Upper lobe of left lung (tissue), 6 donors: Measurements from ENCODE around the gene GPC5. TPM values are rescaled to one million over a fixed set of nuclear protein-coding genes. Genes with fewer than 3 reads are reported as not detected.

Experiments
- ATAC-seq, 2 donors: fragments of 200-7000 bp; cut with Tn5 transposase; one replicate each; pipeline ENCODE4 v1.9.1; 2022; ENCODE audit warnings: mild to moderate bottlenecking in 2 of 2, moderate library complexity in 2 of 2; ENCODE audit not compliant: low FRiP score in 2 of 2
- DNase-seq, 2 donors: peaks; one replicate each; pipeline ENCODE4 v3.0.0-alpha.2; 2019 to 2020
- H3K27ac ChIP-seq, 4 donors: fragments of 200-600 bp; sonication (generic); one replicate each; pipeline ENCODE4 v1.5.1; 2016 to 2019
- H3K27me3 ChIP-seq, 4 donors: fragments of 200-600 bp; sonication (generic); one replicate each; pipeline ENCODE4 v1.5.1; 2017 to 2019
- H3K36me3 ChIP-seq, 4 donors: fragments of 200-600 bp; sonication (generic); one replicate each; pipeline ENCODE4 v1.5.1; 2016 to 2019
- H3K4me1 ChIP-seq, 4 donors: fragments of 200-600 bp; sonication (generic); one replicate each; pipeline ENCODE4 v1.5.1; 2018 to 2019
- H3K4me3 ChIP-seq, 4 donors: fragments of 200-600 bp; sonication (generic); one replicate each; pipeline ENCODE4 v1.5.1; 2017 to 2019; ENCODE audit warnings: mild to moderate bottlenecking in 2 of 4, moderate library complexity in 1 of 4
- H3K9me3 ChIP-seq, 4 donors: fragments of 200-600 bp; sonication (generic); one replicate each; pipeline ENCODE4 v1.5.1; 2018 to 2019
- EP300 ChIP-seq, 4 donors: sonication (generic); formaldehyde crosslinking; IDR thresholded peaks; one replicate each; pipeline ENCODE4 v1.5.1; 2017; ENCODE audit warnings: antibody characterized with exemption in 4 of 4, control low read depth in 2 of 4
- POLR2A ChIP-seq, 4 donors: fragments of 450-650 bp; IDR thresholded peaks; one replicate each; pipeline ENCODE4 v1.5.1; 2016 to 2017; ENCODE audit warnings: antibody characterized with exemption in 4 of 4, mild to moderate bottlenecking in 2 of 4
- POLR2AphosphoS5 ChIP-seq, 2 donors: sonication (generic); formaldehyde crosslinking; IDR thresholded peaks; one replicate each; pipeline ENCODE4 v1.5.1; 2017; ENCODE audit warnings: antibody characterized with exemption in 2 of 2
- WGBS, 2 donors: methylation state at CpG; one replicate each; pipeline ENCODE4 v1.1.5; 2017 to 2018; 5-methylcytosine and 5-hydroxymethylcytosine counted together
- total RNA-seq, 6 donors: library from RNA; depleted of rRNA in 4 of 6; stranded (reverse); fragments of >200 nt in 4 of 6; gene quantifications; one replicate each; pipeline versions ENCODE4 v1.1.0 to v1.2.1, GENCODE V29; 2016 to 2021
- TF ChIP-seq, protein P1 (sequence below), 6 experiments: fragments of 450-650 bp in 4 of 6; fragments of 200-600 bp in 2 of 6; sonication (generic) in 2 of 6; IDR thresholded peaks; one replicate each; pipeline ENCODE4 v1.5.1; 2016 to 2019; ENCODE audit warnings: antibody characterized with exemption in 6 of 6
- donor health status: DM: no; HTN: no; CAD: no; lungs with moderate emphysema.
- donor health status: DM: no; HTN: yes; CAD: no; lungs with severe emphysema.

GPC5 gene
- total RNA-seq, 6 donors from 2014 or later = 7.6 to 51.4 (median 12.8) TPM

DNA sequence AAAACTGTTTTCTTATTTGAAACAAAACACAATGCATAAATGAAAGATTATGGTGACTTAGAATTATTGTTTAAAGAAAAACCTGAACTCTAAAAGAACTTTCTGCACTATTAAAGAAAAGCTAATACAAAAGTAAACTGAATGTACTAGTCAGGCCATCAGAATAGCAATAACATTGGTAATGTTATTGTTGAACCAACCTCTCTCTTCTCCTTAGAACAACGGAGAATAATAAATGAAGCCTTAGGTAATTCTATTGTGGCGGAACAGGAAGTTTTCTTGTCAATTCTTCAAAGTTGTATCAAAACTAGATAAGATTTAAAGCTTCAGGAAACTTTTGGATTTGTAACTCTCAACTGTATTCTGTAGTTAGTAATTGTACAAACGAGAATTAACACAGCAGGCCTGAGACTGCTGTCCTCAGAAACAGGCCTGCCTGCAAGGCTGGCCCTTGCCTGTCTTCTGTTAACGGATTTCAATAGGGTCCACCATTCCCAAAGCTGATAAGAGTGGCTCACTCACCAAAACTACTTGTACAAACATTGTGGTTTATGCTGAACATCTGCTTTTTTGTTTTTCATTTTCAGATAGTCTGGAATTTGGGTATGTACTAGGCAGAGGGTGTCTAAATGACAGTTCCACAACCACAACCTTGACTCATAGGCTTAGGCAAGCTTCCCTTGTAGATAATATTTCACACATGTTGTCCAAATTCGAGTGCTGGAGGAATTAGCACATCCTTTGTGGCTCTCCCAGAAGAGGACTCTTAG lies 825.8 kb downstream of the GPC5 start:
- WGBS, 2 donors = 39 to 45% methylated on average over 5 of the region's 5 CpGs
- no peaks in the 10 kb centered on the region for H3K27me3 ChIP-seq
- no peaks in the 10 kb centered on the region for H3K4me1 ChIP-seq
- H3K27ac ChIP-seq = no peak overlapping the region
- H3K4me3 ChIP-seq = no peak overlapping the region
- DNase-seq (no peak), ATAC-seq (peak; percentile 61 to 94)
- TF ChIP-seq POLR2AphosphoS5 (IDR thresholded peaks at IDR 0.05) (no peak), EP300 (IDR thresholded peaks at IDR 0.05) (no peak), POLR2A (IDR thresholded peaks at IDR 0.05) (no peak)
- TF ChIP-seq, protein P1, sequence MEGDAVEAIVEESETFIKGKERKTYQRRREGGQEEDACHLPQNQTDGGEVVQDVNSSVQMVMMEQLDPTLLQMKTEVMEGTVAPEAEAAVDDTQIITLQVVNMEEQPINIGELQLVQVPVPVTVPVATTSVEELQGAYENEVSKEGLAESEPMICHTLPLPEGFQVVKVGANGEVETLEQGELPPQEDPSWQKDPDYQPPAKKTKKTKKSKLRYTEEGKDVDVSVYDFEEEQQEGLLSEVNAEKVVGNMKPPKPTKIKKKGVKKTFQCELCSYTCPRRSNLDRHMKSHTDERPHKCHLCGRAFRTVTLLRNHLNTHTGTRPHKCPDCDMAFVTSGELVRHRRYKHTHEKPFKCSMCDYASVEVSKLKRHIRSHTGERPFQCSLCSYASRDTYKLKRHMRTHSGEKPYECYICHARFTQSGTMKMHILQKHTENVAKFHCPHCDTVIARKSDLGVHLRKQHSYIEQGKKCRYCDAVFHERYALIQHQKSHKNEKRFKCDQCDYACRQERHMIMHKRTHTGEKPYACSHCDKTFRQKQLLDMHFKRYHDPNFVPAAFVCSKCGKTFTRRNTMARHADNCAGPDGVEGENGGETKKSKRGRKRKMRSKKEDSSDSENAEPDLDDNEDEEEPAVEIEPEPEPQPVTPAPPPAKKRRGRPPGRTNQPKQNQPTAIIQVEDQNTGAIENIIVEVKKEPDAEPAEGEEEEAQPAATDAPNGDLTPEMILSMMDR (IDR thresholded peaks at IDR 0.05) = no peak
- no peaks in the 10 kb centered on the region for H3K36me3 ChIP-seq
- H3K9me3 ChIP-seq = no peaks in the 10 kb centered on the region

DNA sequence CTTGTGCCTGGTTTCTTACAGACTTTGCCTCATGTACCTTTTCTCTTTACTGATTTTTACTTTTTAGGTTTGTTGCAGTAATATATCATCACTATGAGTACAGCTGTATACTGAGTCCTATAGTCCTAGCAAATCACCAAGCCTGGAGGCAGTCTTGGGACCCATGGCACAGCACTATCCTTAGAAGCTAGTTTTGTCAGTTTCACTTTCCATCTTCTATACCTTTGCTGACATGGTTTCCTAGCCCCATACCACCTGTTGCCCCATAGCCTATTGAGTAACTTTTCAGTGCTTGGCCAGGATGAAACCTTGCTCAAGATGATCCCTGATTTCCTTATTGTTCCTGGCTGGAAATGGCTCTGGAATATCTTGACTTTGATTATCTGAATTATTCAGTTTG lies 826.4 kb downstream of the GPC5 start:
- no peak overlapping the region for H3K27ac ChIP-seq
- DNase-seq (no peak), ATAC-seq (peak in 1 of 2 donors; percentile 38)
- TF ChIP-seq POLR2AphosphoS5 (IDR thresholded peaks at IDR 0.05) = no peak
- no peak for TF ChIP-seq POLR2A (IDR thresholded peaks at IDR 0.05)
- TF ChIP-seq, protein P1 (IDR thresholded peaks at IDR 0.05) = no peak
- no peak for TF ChIP-seq EP300 (IDR thresholded peaks at IDR 0.05)
- H3K4me3 ChIP-seq = no peak overlapping the region
- H3K36me3 ChIP-seq = no peaks in the 10 kb centered on the region
- no peaks in the 10 kb centered on the region for H3K4me1 ChIP-seq
- H3K9me3 ChIP-seq = no peaks in the 10 kb centered on the region
- H3K27me3 ChIP-seq = no peaks in the 10 kb centered on the region

DNA sequence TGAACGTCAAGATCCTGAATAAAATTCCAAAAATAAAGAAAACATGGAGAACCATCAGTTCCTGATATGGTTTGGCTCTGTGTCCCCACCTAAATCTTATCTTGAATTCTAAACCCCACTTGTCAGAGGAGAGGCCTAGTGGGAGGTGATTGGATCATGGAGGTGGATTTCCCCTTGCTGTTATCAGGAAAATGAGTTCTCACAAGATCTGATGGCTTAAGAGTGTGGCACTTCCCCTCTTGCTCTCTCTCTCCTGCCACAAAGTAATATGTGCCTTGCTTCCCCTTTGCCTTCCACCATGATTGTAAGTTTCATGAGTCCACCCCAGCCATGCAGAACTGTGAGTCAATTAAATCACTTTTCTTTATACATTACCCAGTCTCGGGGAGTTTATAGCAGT lies 827.4 kb downstream of the GPC5 start:
- WGBS, 2 donors = 81 to 84% methylated on average over 2 of the region's 2 CpGs
- DNase-seq (no peak), ATAC-seq (no peak)
- TF ChIP-seq POLR2A (IDR thresholded peaks at IDR 0.05) (no peak), POLR2AphosphoS5 (IDR thresholded peaks at IDR 0.05) (no peak), EP300 (IDR thresholded peaks at IDR 0.05) (no peak)
- TF ChIP-seq, protein P1 (IDR thresholded peaks at IDR 0.05) = no peak
- Histone ChIP-seq H3K9me3 (no peaks in the 10 kb centered on the region), H3K4me1 (no peaks in the 10 kb centered on the region), H3K4me3 (no peak overlapping the region), H3K27me3 (no peaks in the 10 kb centered on the region), H3K27ac (no peak overlapping the region), H3K36me3 (no peaks in the 10 kb centered on the region)

DNA sequence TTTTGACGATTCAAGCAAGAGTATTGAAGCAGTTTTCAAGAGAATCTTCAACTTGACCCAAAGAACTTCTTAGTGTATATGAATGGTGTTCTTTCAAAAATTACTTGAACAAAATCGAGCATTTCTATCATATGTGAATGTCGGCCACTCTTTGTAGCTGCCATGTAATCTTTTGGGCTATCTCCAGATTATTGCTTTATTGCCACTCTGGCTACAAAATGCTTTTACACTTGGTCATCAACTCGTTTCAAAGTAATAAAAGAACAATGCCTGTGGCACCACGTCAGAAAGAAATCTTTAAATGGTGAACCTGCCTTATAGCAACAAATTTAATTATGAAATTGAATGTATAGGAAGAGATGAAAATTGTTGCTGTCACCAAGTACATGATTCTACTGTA lies 834.5 kb downstream of the GPC5 start:
- ATAC-seq (no peak), DNase-seq (no peak)
- no peak overlapping the region for H3K4me3 ChIP-seq
- no peaks in the 10 kb centered on the region for H3K27me3 ChIP-seq
- no peaks in the 10 kb centered on the region for H3K4me1 ChIP-seq
- H3K9me3 ChIP-seq = no peaks in the 10 kb centered on the region
- TF ChIP-seq POLR2AphosphoS5 (IDR thresholded peaks at IDR 0.05) = no peak
- TF ChIP-seq EP300 (IDR thresholded peaks at IDR 0.05) = no peak
- no peak for TF ChIP-seq POLR2A (IDR thresholded peaks at IDR 0.05)
- TF ChIP-seq, protein P1 (IDR thresholded peaks at IDR 0.05) = no peak
- 71 to 78% methylated on average over 5 of the region's 5 CpGs for WGBS, 2 donors
- no peaks in the 10 kb centered on the region for H3K36me3 ChIP-seq
- no peak overlapping the region for H3K27ac ChIP-seq

DNA sequence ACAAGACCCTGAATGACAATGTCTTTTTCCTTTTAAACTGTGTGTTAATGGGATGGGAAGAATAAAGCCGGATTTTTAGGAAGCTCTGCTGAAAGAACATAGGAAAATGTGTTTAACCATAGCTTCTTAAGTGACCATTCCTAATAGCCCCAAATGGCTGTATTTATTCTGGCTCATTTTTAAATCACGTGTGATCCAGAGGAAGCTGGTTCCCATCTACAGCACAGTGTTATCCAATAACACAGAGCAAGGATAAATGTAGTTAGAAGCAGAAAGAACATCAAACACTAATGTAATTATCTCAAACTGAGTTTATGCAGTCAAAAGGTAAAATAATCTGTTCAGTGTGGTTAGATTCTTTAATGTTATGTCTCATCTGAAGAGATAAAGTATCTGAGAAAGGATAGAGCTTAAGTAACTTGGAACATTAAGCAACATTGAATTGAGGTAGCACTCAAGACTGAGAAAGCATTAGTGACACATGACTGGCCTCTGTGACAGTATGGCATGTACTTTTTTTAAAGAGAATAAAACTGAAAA lies 853.3 kb downstream of the GPC5 start:
- DNase-seq (no peak), ATAC-seq (no peak)
- Histone ChIP-seq H3K36me3 (no peaks in the 10 kb centered on the region), H3K27ac (no peak overlapping the region), H3K4me1 (peaks cover 0 to 2% (median 0%) of the 10 kb centered on the region in 4 donors), H3K9me3 (no peaks in the 10 kb centered on the region), H3K4me3 (no peak overlapping the region), H3K27me3 (no peaks in the 10 kb centered on the region)
- TF ChIP-seq EP300 (IDR thresholded peaks at IDR 0.05) (no peak), POLR2AphosphoS5 (IDR thresholded peaks at IDR 0.05) (no peak)
- TF ChIP-seq, protein P1 (IDR thresholded peaks at IDR 0.05) = no peak
- WGBS, 2 donors = 44 to 58% methylated on average over 2 of the region's 2 CpGs
